ENCODE results near the gene PGBD5.

The PGBD5 gene

DNA sequence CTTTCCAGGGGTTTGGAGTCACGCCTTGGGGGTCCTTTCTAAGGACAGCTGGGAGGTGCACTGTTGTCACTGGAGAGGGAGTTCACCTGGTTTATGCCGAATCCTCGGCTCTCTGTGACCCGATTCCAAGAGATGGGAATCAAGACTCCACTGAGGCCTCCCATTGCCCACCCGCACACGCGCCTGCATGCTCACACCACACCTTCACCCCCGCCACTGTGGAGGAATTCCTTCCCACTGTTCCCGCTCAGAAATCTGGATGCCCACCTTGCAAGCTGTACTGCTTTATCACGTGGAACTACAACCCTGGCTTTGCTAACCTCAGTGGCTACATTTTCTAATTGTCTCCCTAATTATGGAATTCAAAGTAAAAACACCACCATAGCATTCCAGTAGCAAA, 29.2 kb downstream of the PGBD5 start:
- no peak for DNase-seq (ENCODE audit: low read depth)

GRCh38 chr1:230395932-230396331, 30.2 kb downstream of the PGBD5 start:
- DNase-seq (ENCODE audit: low read depth): no peak

- DNase-seq (ENCODE audit: low read depth): no peak
These were observed 31.4 kb downstream of the PGBD5 start for GRCh38 chr1:230394741-230395140.

DNA sequence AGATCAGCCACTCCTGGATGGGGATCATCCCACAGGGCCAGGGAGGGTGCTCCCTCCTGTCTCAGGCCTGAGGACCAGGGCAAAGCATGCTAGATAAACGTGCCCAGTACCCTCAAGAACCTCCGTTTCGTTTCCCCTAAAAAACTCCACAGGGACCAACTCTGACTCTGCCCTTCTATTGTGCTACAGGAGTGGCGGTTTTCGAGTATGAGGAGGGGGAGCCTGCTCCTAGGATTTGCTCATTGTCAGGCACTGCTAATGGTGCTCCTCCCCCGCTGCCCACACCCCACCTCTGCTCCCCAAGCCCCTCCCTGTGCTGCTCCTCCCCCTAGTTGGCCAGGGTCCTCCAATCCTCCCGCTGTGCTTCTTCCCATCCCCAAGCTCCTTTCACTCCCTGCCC, 32.0 kb downstream of the PGBD5 start:
- no peak for DNase-seq (ENCODE audit: low read depth)

GRCh38 chr1:230393722-230394121, 32.4 kb downstream of the PGBD5 start:
- no peak for DNase-seq (ENCODE audit: low read depth)

GRCh38 chr1:230392920-230393521, 33.1 kb downstream of the PGBD5 start:
- DNase-seq (ENCODE audit: low read depth): no peak

DNA sequence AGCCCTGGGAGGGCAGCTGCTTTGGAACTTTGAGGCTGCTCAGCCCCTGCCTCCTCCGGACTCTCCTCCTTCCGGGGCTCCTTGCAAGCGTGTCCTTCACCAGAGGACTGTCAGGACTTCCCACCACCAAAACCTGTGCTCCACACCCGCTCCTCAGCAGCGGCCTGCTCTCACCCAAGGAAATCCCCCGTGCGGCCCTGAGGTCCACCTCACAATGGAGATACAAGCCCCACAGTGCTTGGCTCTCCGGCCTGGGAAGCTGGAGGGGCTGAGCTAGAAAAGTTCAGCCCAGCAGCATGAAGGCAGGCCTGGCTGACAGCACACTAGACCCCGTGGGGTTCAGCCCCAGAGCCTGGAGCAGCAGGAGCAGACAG, 33.6 kb downstream of the PGBD5 start:
- no peak for DNase-seq (ENCODE audit: low read depth)

GRCh38 chr1:230391776-230392535, 34.2 kb downstream of the PGBD5 start:
- no peak for DNase-seq (ENCODE audit: low read depth)

GRCh38 chr1:230390371-230390770, 35.8 kb downstream of the PGBD5 start:
- no peak for DNase-seq (ENCODE audit: low read depth)

DNA sequence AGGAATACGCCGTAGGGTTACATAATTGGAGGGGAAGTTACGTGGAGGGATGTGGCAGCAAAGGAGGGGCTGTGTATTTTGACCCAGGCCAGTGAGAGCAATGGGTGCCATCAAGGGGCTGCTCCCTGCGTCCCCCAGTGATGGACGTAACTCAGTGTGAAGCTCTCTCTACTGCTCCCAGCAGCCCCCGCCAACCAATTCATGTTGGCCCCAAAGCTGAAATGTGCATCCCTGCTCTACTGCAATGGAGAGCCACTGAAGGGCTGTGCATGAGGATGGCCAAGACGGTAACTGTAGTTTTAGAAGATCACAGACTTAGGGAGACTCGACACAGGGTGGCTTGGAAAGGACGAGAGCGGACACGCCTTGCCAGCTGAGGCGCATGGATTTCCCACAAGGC, 38.3 kb downstream of the PGBD5 start:
- no peak for DNase-seq (ENCODE audit: low read depth)

- DNase-seq (ENCODE audit: low read depth): no peak
These were observed 38.8 kb downstream of the PGBD5 start for GRCh38 chr1:230387296-230387695.

- no peak for DNase-seq (ENCODE audit: low read depth)
These were observed 39.4 kb downstream of the PGBD5 start for GRCh38 chr1:230386637-230387262.

- DNase-seq (ENCODE audit: low read depth): no peak
These were observed 40.2 kb downstream of the PGBD5 start for GRCh38 chr1:230385930-230386329.

DNA sequence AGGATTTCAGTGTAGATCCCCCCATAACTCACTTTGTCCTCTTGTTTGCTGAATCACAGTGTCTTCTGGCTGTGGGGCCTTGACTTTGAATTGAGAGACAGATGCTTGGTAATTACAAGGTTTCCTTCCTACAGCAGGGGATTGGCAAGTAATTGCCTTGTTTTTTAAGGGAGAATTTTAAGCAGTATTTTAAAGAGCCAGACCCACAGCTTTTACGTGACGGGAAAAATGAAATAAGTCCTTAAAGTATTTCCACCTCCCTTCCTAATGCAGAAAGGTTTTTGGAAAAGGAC, 41.0 kb downstream of the PGBD5 start:
- no peak for DNase-seq (ENCODE audit: low read depth)

DNA sequence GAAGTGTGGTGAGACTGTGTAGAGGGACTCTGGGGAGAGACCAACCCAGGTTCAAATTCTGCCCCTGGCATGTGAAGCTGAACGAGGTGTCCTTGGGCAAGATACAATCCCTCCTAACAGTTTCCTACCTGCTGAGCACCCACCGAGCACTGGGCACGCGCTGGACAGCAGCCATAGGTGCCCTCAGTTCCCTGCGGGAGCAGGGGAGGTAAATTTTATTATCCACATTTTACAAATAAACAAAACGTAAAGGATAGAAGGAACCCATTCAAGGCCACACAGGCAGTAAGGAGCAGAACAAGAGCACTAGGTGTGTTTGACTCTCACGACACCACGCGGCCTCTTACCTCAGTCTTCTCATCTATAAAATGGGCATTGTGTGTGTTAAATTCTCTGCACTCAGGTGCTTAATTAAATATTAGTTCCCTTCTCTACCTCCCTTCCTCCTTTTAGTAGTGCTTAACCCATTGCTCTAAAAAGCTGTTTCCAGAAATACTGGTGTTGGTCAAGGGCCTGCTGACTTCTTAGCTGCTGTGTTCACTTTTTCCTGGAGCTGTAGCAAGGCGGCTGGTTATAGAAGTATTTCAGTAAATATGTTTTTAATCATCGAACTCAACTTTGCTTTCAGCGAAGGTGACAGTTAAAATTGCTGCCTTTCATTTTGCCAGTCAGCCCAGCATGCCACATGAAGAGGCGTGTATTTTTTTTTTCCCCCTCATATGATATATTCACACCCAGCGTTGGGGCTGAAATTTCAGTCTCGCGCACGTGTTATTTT, 41.6 kb downstream of the PGBD5 start:
- no peak for DNase-seq (ENCODE audit: low read depth)

DNA sequence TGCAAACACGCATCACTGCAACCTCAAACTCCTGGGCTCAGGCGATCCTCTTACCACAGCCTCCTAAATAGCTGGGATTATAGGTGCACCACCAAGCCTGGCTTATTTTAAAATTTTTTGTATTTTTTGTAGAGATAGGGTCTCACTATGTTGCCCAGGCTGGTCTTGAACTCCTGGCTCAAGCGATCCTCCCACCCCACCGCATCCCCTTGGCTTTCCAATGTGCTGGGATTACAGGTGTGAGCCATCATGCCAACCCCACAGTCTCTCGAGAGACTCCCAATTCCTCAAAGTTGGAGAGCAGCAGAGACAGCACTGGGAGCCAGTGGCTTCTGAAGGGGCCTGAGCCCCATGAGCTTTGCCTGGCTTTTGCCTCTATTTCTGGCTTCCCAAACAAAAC, 42.7 kb downstream of the PGBD5 start:
- no peak for DNase-seq (ENCODE audit: low read depth)

GRCh38 chr1:230382001-230382491, 44.1 kb downstream of the PGBD5 start:
- DNase-seq (ENCODE audit: low read depth): no peak

DNA sequence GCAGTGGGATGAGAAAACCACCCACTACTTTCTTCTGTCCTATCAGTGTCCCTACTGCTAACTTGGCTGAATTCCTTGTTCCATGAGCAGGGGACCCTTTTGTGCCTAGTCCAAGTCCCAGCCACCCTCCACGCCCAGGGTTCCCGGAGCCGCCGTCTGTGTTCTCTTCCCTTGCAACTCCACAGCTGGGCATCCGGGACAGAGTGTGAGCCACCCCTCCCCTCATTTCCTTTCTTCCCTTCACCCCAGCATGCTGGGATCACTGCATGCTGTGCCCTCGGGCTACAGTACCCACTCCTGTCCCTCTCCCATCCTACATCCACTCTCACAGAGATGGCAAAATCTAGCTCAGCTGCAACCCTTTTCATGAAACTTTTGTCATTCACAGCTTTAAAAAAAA, 44.5 kb downstream of the PGBD5 start:
- no peak for DNase-seq (ENCODE audit: low read depth)

DNA sequence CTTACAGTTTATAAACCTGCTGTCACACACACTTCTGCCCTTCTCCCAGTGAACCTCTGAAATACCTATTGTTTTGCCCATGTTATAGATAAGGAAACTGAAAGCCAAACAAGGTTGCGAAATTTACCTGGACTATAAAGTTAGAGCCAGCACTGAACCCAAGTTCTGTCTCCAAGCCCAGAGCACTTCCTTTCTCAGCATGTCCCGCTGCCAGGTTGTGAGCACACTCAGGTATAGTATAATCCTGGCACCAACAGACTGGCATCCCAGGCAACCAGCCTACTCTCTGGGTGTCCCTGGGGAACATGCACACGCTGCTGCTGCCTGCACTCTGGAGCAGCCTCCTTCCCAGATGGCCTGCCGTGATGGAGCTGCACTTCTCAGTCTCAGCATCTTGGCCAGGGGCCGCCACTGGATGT, 45.1 kb downstream of the PGBD5 start:
- DNase-seq (ENCODE audit: low read depth): no peak

DNA sequence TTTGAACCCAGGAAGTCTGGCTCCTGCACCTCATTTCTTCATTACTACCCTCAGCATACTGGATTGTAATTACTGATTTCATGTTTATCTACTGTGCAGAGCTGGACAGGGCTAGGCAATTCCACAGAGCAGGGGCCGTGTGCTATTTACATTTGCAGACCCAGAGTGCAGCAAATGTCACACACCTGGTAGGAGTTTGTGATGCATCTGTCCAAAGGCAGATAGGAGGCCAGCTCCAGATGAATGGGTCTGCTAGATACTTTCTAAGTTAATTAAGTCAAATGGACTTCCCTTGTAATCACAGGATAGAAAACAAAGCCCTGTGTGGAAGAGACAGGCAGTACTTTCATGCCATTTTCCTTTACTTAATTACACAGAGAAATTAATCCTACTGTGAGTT, 46.2 kb downstream of the PGBD5 start:
- DNase-seq (ENCODE audit: low read depth): no peak

DNA sequence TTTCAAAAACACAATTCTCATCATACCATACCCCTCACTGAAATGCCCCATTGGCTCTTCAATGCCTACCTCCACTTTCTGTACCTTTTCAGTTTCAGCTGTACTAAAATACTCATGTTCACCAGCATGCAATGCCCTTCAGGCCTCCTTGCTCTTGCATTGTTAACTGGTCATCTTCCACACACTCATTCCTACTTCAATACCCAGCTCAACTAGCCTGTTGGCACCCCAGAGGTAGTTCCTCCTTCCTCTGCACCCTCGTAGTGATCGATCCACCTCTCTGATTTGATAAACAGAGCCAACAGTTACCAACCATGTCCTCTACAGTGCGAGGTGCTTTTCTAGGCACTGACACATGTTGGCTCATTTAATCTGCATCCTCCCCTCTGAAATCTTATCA, 46.7 kb downstream of the PGBD5 start:
- no peak for DNase-seq (ENCODE audit: low read depth)

DNA sequence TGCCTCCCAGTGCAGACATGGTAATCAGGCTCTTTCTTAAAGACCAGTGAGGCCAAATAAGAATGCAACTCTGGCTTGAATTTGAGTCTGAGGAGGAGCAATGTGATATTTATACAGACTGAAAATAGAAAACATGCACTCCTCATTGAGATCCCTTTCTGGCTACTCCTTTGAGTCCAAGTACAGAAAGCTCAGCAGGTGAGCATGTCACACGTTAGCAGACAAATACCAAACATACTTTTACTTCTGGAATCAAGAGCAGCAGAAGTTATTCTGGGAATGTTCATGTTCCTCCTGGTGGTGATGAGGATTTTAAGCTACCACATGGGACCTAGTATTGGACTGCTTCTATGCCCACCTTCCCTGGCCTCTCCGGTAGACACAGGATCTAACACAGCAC, 48.3 kb downstream of the PGBD5 start:
- no peak for DNase-seq (ENCODE audit: low read depth)

GRCh38 chr1:230377324-230377723, 48.8 kb downstream of the PGBD5 start:
- no peak for DNase-seq (ENCODE audit: low read depth)

Measured in activated T-cell treated with anti-CD3 and anti-CD28 coated beads for 1 hour (primary cell).